GM18951 (cell line): ENCODE measurements around the gene DHRSX.

ENCODE experiments used
- POLR2A ChIP-seq: IDR thresholded peaks from 4 replicates; pipeline ENCODE4 v1.6.1; 2011; ENCODE audit warnings: mild to moderate bottlenecking; ENCODE audit not compliant: insufficient read length, insufficient read depth; ENCODE audit errors: extremely low read depth
- in situ Hi-C: fragments of 300-500 bp; cut with MboI; formaldehyde crosslinking; loops from one replicate; pipeline ENCODE4 v1.12.0; 2022; ENCODE audit warnings: low sequenced_read_pairs, mixed read lengths, inconsistent platforms; ENCODE audit not compliant: unreplicated experiment

The DHRSX gene, protein sequence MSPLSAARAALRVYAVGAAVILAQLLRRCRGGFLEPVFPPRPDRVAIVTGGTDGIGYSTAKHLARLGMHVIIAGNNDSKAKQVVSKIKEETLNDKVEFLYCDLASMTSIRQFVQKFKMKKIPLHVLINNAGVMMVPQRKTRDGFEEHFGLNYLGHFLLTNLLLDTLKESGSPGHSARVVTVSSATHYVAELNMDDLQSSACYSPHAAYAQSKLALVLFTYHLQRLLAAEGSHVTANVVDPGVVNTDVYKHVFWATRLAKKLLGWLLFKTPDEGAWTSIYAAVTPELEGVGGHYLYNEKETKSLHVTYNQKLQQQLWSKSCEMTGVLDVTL

DNA sequence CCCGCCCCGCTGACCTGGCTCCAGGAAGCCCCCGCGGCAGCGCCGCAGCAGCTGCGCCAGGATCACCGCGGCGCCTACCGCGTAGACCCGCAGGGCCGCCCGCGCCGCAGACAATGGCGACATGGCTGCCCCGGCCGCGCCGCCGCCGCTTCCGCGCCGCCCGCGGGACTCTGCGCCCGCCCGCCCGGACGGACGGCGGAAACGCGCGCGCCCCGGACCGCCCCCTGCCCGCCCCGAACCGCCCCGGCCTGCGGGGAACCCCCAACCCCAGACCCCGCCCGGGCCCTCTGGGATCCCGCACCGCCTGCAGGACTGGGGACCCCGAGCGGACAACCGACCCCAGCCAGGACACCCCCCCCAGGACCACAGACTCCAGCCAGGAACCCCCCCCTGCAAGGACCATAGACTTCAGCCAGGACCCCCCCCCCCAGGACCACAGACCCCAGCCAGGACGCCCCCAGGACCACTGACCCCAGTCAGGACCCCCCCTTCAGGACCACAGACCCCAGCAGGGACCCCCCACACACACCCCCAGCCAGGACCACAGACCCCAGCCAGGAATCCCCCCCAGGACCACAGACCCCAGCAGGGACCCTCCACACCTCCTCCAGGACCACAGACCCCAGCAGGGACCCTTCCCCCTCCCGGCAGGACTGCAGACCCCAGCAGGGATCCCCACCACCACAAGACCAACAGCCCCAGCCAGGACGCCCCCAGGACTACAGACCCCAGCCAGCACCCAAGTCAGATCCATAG, at the start of gene DHRSX, which contains the start of gene ZBED1:
TSS of gene DHRSX (minus strand) at position 174 of the 756 bp plus-strand sequence. CDS start at position 123, 51 bp downstream.
TSS of gene ZBED1 (minus strand) at position 174 of the 756 bp plus-strand sequence. CDS start 10,257 bp downstream, outside the sequence.
- peak; percentile 84 for TF ChIP-seq POLR2A
- in situ Hi-C loops: no loop called here

DNA sequence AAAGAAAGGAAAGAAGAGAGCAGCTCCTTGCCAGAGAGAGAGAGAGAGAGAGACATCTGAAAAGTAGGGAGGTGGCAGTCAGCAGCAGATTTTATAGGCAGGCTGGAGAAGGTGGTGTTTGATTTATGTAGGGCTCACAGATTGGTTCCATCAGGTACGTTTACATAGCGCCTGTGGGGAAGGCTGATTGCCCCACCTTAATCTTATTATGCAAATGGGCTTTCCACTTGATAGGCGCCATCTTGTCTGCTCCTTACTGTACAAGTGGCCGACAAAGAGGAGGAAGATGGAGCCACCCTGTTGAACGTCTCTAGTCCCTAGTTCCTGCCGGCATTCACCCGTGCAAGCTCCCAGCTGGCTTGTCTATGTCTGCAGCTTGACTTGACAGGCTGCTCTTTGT, 49.1 kb upstream of the DHRSX start:
- in situ Hi-C loops: no loop called here
- no peak for TF ChIP-seq POLR2A

DNA sequence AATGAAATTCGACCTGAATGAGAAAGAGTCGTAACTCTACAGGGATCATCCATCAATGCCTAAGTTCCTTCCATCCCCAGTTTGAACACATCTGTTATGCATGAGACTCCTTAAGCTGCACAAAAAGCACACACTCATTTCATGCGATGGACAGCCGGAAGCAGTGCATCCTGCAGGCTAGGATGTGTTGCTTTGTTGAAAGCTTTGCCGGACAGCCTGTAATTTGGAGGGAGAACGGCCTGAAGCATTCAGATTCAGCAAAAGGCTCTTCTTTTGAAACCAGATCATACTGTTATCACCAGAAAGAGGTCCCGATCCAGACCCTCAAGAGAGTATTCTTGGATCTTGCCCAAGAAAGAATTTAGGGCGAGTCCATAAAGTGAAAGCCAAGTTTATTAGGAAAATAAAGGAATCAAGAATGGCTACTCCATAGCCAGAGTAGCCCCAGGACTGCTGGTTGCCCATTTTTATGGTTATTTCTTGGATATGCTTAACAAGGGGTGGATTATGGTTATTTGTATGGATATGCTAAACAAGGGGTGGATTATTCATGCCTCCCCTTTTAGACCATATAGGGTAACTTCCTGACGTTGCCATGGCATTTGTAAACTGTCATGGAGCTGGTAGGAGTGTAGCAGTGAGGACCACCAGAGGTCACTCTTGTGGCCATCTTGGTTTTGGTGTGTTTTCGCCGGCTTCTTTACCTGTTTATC, 48.1 kb upstream of the DHRSX start:
- in situ Hi-C loops: no loop called here
- no peak for TF ChIP-seq POLR2A

DNA sequence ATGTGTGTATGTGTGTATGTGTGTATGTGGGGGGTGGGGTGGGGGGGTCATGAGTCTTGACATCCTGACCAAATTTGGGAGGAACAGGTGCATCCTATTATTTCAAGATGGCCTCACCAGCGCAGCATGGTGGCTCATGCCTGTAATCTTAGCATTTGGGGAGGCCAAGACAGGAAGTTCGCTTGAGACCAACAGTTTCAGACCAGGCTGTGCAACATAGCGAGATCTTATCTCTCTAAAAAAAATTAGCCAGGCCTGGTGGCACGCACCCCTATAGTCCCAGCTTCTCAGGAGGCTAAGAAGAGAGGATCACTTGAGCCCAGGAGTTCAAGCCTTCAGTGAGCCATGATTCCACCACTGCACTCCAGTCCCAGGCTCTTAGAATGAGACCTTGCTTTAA, 47.0 kb upstream of the DHRSX start:
- in situ Hi-C loops: no loop called here
- no peak for TF ChIP-seq POLR2A

DNA sequence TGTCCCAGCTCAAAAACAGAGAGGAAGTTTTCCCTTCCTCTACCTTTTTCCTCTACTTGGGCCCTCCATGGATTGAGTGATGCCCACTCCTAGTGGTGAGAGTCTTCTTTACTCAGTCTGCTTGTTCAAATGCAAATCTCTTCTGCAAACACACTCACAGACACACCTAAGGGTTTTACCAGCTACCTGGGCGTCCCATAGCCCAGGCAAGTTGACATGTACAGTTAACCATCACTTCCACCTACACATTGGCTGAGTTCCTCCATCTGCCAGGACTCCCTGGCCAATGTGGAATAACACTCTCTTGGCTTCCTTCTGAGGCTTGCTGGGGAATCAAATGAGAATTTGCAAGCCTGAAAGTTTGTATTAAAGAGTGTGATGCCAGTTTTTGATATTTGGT, 45.7 kb upstream of the DHRSX start:
- in situ Hi-C loops: no loop called here
- TF ChIP-seq POLR2A: no peak

DNA sequence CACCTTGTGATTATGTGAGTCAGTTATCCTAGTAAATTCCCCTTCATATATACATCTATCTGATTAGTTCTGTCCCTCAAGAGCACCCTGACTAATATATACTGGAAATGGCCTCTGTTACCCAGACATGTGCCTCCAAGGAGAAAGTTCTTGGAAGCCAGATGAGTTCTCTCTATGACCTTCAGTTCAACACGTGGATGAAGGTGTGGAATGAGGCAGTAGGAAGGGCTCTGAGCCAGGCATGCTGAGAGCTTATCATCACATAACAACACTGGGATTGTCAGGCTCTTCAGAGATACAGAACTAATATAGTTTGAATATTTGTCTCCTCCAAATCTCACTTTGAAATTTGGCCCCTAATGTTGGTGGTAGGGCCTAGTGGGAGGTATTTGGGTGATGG, 44.4 kb upstream of the DHRSX start:
- in situ Hi-C loops: no loop called here
- no peak for TF ChIP-seq POLR2A

DNA sequence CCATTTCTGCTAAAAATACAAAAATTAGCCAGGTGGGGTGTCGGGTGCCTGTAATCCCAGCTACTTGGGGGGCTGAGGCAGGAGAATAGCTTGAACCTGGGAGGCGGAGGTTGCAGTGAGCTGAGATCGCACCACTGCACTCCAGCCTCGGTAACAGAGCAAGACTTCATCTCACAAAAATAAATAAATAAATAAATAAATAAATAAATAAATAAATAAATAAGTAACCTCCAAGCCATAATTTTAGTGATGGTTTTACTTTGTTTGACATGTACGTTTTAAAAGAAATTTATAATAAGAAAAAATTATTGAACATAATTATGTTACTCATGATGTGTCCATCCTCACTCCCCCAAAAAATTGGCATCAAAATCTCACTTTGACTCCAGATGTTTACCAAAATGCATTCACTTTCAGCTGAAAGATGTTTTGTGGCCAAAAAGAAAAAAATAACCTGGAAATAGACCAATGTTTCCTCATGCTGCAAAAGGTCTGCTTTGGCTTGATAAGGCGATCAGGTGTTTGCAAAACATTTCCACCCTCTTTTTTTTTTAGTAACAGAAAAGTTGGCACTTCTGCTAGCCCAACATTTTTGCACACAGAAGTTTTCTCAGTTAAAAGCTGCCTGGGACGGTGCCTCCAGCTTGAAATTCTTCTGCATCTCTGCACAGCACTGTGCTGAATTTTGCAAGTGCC, 42.2 kb upstream of the DHRSX start:
- no peak for TF ChIP-seq POLR2A
- in situ Hi-C loops: no loop called here

DNA sequence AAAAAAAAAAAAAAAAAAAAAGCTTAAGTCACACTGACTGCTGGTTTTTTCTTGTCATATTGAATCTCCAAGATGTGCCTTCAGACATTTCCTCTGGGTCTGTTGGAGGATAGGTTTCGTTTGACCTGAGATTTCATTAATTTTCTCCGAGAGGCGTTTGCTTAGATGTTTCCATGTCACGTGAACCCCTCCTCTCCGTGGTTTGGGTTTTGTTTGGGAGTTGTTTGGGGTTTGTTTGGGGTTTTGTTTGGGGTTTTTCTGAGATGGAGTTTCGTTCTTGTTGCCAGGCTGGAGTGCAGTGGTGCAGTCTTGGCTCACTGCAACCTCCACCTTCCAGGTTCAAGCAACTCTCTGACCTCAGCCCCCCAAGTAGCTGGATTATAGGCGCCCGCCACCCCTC, 40.8 kb upstream of the DHRSX start:
- in situ Hi-C loops: no loop called here
- TF ChIP-seq POLR2A: no peak

DNA sequence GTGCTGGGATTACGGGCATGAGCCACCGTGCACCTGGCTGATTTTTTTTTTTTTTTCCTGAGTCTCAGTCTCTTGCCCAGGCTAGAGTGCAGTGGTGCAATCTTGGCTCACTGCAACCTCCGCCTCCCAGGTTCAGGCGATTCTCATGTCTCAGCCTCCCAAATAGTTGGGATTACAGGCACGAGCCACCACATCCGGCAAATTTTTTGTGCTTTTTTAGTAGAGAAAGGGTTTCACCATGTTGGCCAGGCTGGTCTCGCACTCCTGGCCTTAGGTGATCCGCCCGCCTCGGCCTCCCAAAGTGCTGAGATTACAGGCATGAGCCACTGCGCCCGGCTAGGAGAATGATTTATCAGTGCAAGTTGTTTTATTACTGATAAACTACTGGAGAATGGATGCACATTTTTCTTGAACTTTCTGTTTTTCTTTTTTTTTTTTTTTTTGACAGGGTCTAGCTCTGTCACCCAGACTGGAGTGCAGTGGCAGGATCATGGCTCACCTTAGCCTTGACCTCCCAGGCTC, 39.7 kb upstream of the DHRSX start:
- TF ChIP-seq POLR2A: no peak

DNA sequence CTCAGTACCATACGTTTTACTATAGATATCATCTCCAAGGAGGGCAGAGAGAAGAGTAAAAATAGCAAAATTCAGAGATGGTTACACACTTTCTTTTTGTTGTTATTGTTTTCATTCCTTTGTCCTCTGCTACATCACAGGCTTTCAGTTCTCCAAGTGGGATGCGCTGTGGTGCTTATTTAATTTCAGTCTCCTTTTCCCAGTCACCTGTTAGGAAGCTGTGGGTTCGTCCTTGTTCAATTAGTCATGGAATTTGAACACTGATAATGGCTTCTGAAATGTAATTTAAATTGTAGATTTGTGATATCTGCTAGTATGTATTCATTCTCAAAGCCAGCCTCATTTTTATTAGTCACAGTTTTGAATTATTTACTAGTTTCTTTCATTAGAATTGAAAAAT, 38.8 kb upstream of the DHRSX start:
- in situ Hi-C loops: no loop called here
- TF ChIP-seq POLR2A: no peak

More for the DNA sequence above, 39.7 kb upstream of the DHRSX start:
- in situ Hi-C loops: no loop called here

DNA sequence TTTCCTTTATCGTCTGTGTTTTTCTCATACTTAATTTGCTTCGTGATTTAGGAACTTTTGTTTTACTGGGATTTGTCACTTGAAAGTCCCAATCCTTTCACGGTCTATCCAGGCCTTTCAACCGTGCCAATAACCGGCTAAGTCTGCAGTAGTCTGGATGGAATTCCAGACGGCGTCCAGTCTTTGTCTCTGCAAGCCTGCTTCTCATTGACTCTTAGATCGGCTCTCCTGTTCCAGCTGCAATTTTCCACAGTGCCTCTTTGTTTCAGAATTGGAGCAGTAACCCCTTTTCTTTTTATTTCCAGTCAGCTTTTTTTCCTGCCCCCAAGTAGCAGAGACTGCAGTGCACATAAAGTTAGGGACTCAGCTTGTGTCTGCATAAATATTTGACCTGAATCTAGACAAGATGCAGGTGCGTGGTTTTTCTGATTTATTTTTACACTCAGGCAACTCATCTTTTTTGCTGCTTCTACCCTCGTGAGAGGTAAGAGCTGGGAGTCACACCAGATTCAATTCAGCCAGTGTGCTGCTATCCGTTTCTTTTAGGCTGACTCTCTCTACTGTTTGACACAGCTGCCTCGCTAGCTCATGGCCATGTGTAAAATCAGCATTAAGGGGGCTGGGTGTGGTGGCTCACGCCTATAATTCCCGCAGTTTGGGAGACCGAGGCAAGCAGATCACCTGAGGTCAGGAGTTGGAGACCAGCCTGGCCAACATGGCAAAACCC, 37.4 kb upstream of the DHRSX start:
- in situ Hi-C loops: no loop called here
- TF ChIP-seq POLR2A: no peak

DNA sequence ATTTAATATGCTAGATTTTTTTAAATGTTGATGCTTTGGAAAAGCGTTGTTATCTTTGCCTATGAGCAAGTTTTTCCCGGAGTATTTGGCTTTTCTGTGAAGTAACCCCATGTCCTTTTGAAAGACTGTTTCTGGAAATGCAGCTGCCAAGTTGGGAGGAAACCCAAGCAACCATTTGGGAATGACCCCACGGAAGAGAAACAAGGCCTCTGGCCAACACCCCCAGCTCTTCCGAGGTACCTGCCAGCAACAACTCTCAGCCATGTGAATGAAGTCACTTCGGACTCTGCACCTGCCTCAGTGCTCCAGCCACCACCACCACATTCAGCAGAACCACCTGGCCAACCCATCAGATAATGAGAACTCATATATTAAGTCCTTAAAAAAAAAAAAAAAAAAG, 36.2 kb upstream of the DHRSX start:
- no peak for TF ChIP-seq POLR2A
- in situ Hi-C loops: no loop called here
